GM21367 (cell line): ENCODE measurements around the gene NAT16.

Source experiments
- ATAC-seq: cut with Tn5 transposase; IDR thresholded peaks from one replicate; pipeline ENCODE4 v1.9.1; 2021; ENCODE audit not compliant: unreplicated experiment

NAT16 gene

GRCh38 chr7:101172005-101172853 lies 7.9 kb downstream of the NAT16 start:
- ATAC-seq = no peak

GRCh38 chr7:101171442-101171837 lies 8.7 kb downstream of the NAT16 start:
- ATAC-seq = no peak

- ATAC-seq = no peak
These were observed 9.3 kb downstream of the NAT16 start for GRCh38 chr7:101170617-101171441.

GRCh38 chr7:101169838-101170551 lies 10.1 kb downstream of the NAT16 start:
- ATAC-seq = no peak

DNA sequence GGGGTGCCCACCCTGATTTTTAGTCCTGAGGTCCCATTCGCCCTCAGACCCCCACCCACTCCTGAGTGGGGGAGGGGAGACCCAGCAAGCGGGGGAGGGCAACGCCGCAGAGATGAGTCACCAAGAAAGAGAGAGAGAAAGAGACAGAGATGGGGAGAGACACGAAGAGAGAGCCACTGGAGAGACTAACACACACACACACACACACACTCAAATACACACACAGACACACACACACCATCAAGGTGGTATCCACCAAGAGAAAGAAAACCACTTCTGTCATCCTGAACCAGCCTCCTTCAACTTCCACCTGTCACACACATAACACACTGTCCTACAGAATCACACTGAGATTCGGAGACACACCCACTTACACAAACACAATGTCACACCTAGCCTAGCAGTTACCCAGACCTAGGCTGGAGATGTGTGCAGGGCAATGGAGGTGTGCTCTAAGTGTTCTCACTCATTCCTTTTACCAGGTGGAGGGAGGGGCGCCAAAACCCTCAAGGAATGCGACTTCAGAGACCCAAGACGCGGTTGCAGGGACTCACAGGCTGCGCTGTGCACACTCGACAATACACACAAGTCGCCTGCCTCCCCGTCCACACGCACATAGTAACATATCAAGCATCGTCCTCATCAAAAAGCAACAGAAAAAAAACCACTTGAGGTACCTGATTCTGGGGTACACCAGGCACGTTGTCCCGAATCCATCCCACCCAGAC lies 10.8 kb downstream of the NAT16 start:
- ATAC-seq = no peak

DNA sequence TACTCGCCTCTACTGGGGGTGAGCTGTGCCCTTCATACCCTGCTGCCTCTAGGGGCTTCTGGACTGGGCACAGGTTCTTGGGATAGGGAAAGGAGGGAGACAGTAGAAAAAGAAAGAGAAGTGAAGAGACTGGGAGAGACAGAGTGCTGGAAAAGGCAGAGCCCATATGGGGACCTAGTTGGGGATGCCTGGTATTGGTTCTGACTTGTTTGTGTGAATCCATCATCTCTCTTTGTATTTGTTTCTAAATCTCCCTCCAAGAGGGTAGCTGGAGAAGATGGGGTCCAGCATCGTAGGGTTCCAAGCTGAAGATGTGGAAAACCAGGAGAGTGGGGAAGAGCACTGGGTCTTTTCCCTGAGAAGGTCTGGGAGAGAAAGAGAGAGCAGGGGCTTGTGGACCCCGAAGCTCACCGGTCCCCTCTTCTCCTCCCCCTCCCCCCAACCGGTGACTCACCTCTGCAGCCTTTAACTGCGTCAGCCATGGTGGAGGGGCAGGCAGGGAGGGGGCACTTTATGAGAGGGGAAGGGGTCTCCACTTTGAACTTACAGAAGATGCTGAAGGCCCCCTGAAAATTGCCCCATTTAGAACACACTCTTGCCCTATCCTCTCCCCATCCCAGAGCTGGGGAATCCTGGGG lies 11.6 kb downstream of the NAT16 start:
- no peak for ATAC-seq

DNA sequence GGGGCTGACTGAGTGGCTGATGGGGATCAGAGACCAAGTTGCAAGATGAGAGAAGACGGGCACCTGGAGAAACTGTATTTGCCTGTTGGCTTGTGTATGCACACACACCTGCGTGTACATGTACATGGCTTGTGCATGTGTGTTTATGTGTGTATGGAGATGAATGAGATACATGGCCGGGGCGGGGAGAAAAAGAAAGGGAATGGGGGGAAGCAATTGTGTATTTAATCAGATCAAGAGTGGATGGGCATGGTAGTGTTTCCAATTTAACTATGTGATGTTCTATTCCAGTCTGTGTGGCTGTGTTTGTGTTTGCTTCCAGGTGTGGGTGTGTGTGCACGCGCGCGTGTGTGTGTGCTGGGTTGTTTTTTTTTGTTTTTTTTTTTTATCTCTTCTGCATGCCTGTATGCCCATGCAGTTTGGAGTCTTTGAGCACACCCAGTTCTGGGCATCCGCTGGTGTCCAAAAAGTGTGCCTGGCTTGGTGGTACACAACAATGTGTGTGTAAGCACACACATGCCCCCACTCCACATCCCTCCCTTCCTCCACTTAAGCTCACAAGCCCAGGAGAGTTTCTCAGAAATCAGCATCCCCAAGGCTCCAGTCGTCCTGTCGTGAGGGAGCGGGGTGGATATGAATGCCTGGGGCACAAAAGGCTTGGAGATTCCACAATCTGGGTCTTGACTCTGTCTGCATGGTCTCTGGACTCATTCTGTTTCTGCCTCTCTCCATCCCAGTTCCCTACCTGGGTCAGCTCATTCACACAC lies 12.3 kb downstream of the NAT16 start:
- no peak for ATAC-seq

DNA sequence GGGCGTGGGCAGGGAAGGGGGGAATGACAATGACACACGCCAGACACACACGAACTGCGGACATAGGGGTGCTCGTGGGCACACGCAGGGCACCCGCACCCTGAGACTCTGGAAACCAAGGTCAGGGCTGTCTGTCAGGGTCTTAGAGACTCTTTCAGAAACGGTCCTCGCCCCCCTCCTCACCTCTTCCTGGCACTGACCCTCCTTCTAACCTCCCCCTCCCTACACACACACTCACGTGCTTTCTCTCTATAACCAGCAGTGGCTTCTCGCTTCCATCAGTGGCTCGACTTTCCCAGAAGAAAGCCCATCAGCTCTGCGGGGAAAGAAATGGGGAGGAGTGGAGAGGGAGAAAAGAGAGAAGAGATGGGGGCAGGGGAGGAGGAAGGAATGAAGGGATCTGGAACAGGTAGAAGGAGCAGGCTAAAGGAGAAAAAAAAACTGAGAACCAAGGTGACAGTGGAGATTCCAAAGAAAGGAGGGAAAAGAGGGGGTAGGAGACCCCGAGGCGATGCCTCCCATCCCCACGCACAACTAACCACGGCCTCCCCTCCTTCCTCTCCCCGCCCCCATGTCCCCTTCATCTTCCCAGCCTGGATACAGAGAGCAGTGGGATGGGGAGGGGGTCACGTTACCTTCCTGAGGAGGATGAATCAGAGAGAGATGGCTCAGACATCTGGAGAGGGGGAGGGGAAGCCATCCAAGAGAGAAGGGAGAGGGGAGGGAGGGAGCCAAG lies 13.0 kb downstream of the NAT16 start:
- ATAC-seq = no peak

GRCh38 chr7:101166648-101166908 lies 13.5 kb downstream of the NAT16 start:
- ATAC-seq = no peak

DNA sequence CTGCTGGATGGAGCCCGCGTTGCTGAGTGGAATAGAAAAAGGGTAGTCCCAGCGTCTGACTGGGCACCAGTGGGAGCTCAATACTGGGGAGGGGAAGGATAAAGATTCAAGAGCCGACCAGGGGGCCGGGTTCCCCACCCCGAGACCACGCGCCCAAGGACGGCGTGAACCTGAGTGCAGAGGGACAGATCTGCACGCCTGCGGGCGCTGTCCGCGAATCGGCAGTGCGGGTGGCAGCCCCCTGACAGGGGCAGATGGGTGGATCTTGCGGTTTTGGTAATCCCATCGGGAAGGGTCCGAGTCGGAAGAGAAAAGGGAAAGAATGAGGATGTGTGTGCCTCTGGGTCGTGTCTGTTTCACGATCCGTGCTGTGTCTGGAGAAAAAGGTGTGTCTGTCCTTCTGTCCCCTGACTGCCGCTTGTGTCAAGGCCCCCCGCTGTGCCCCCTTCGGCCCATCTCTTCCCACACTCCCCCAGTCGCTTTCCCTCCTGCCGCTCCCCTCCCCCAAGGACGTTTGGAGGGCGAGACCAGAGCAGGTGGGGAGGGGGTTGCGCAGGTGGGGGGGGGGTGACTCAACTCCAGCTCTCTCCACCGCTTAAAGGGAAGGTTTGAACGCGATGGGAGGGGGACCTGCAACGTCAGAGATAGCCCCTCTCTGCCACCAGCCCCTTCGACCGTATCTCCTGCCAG lies 14.0 kb downstream of the NAT16 start:
- no peak for ATAC-seq

GRCh38 chr7:101165075-101165957 lies 14.8 kb downstream of the NAT16 start, which contains the start of gene VGF:
Gene VGF (minus strand): TSS chr7:101165569. CDS start chr7:101164843, 726 bp downstream.
- ATAC-seq = peak; percentile 54

DNA sequence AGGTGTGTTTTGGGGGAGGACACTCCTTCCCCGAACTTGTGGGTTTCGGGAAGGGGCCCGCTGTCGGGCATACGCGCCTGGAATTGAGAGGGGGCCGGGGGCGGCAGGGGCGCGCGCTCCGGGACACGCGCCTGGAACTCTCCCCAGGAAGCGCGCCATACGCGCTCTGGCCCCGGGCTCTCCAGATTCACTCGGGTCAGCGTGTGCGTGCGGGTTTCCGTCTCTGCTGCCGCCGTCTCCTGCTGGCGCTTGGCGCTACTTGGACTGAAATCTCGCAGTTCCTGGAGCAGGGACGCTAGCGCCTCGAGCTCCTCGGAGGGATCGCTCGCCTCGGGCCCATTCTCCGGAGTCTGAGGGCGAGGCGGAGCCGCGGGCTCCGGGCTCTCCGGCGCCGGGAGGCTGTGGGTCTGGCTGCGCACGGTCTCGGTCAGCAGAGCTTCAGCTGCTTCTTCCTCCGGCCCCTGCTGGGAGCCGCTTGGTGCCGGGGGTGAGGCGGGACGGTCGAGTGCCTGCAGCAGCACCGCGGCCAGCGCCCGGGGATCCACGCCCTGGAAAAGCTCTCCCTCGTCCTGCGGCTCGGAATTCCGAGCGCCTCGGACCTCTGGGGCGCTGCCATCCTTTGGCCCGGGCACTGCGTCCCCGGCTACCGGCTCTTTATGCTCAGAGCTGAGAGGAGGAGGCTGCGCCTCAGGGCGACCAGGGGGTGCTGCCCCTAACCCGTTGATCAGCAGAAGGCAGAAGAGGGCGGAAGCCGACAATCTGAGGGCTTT lies 15.8 kb downstream of the NAT16 start:
- ATAC-seq = no peak

DNA sequence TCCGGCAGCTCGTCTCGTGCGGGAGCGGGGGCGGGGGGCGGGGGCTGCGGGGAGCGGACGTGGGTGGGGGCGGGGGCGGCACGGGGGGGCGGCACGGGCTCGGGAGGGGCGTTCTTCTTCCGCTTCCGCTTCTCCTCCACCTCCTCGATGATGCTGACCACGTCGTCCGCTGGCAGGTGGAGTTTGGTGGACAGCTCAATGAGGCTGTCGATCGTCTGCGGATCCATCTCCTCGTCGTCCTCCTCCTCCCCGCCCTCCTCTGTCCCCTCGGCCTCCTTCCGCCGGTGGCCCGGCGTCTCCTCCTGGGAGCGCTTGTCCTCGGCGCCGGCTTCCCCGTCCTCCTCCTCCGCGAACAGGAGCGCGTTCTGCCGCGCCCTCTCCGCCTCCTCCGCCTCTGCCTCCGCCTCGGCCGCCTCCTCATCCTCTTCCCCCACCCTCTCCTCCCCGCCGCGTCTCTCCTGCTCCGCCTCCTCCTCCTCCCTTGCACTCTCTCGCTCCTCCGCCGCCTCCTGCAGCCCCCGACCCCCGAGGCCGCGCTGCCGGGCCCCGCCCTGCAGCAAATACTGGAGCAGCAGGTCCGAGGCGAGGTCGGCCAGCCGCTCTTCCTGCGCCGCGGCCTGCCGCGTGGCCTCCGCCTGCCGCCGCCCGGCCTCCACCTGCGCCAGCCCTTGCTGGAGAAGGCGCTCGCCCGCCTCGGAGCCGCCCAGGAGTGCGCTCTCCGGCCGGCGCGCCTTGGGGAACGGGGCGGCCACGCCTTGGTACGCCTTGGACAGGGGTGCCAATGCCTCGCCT lies 16.6 kb downstream of the NAT16 start:
- no peak for ATAC-seq

DNA sequence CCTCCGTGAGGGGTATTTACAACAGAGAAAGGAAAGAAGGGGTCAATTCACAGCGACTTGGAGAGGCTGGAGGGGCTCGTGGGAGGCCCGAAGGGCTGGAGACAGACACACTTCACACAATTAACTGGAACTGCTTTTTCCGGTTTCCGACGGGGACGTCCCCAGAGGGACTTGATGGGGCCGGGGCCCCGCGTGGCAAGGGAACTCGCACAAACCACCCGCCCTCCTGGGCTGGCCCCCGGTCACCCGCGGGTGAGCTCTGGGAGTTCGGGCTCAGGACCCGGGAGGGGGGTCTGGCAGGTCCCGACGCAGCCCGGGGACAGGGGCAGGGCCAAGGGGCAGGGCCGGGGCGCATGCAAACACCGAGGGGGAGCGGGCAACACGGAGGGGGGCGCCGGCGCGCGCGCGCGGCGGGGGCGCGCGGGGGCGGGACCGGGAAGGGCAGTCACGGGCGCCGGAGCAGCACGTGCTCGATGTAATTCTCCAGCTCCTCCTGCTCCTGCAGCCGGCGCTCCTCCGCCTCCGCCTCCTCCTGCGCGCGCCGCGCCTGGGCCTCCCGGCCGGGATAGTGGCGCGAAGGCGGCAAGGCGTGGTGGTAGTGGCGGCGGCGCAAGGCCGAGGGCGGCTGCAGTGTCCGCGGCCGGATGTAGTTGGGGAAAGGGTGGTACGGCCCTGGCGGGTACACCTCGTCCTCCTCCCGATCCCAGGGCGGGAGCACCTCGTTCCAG lies 17.4 kb downstream of the NAT16 start:
- no peak for ATAC-seq

DNA sequence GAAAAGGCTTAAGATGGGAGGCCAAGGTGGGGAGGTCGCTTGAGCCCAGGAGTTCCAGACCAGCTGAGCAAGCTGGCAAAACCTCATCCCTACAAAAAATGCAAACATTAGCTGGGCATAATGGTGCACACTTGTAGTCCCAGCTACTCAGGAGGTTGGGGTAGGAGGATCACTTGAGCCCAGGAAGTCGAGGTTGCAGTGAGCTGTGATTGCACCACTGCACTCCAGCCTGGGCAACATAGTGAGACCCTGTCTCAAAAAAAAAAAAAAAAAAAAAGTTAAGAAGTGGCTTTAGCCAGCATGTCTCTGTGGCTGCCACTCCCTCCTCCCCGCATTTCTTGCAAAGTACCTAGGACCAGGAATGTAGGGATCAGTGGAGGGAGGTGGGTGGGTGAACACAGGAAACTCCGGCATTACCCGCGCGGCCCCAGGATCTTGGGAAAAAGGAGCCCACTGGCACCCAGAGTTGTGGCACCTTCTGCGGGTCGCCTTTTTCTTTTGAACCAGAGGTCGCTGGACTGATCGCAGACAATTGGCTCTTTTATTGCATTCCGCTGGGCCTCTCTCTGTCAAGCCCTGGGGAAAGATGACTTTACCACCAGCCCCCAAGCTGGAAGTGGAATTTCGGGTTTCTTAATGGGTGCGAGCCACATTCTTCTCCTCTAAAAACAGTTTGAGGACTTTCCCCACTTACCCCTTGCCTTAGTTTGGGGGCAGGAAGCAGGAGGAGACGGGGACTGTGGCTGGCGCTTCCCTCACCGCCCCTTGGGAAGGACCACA lies 18.2 kb downstream of the NAT16 start:
- ATAC-seq = no peak
